Measurements from ENCODE around the gene NDUFS2.

The NDUFS2 gene

DNA sequence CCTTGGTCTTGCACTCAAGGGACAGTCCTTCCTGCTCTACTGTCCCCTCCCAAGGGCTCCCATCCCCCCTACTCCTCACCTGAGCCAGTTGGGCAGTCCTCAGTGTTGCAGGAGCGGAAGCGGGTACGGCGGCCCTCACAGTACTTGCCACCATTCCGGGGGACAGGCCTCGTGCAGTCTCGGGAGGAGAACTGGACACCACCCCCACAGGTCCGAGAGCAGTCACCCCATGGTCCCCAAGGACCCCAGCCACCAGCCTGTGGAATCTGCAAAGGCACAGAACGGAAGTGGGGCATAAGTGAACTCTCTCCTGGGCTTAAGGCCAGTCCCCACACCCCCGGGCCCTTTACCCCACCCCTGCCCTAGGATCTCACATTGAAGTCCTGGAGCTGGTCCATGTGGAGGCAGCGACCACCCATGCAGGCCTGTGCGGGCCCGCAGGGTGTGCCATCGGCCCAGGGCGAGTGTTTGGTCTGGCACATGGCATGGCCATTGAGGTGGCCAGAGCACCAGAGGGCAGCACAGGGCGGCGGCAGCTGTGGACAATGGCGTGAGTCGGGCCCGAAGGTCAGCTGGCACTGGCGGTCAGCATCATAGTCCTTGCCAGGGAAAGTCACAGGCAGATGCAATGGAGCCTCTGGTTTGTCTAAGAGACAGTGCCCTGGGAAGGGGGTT, 8.5 kb upstream of the NDUFS2 start:
- no peak for DNase-seq (ENCODE audit: low read depth in 3 of 3, low spot score in 1 of 3)

DNA sequence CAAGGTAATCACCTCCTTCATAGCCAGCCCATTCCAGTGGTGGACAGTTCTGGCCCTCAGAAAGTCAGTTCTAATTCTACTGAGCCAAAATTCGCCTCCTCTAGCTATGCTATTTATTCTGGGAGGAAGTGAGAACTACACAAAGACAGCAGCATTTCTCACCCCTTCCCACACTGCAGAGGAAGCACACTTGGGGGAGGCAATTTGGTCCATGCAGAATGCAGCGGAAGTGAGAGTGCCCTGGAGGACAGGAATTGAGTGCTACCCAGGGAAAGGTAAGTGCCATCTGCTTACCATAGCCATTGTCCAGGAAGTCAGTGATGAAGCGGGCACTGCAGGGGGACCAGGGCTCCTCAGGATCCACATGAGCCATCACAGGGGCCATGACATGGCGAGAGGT, 7.0 kb upstream of the NDUFS2 start:
- no peak for DNase-seq (ENCODE audit: low read depth in 3 of 3, low spot score in 1 of 3)

DNA sequence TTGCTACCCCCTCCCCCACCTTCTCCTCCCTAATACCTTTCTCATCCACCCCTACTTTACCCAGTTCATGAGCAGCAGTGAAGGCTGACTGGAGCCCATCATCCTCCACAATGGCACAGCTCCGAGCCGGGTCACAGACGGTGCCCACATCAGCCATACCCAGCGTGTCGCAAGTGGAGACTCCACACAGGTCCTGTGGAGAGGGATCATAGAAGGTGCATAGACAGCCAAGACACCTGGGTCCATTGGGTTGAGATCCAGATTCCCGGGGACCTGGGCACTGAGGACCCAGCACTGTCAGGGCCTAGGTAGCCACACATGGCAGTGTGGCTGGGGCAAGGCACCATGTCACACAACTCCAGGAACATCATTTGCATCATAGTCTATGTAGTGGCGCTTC, 6.1 kb upstream of the NDUFS2 start:
- no peak for DNase-seq (ENCODE audit: low read depth in 3 of 3, low spot score in 1 of 3)

- no peak for DNase-seq (ENCODE audit: low read depth in 3 of 3, low spot score in 1 of 3)
Measured at GRCh38 chr1:161196521-161197451, 5.4 kb upstream of the NDUFS2 start.

GRCh38 chr1:161197560-161198193, 4.5 kb upstream of the NDUFS2 start:
- DNase-seq (ENCODE audit: low read depth in 3 of 3, low spot score in 1 of 3) = no peak

GRCh38 chr1:161198194-161198896, 3.8 kb upstream of the NDUFS2 start:
- no peak for DNase-seq (ENCODE audit: low read depth in 3 of 3, low spot score in 1 of 3)

- no peak for DNase-seq (ENCODE audit: low read depth in 3 of 3, low spot score in 1 of 3)
Measured at GRCh38 chr1:161198897-161199431, 3.2 kb upstream of the NDUFS2 start, which contains the start of gene ADAMTS4. Gene ADAMTS4, minus strand, starts transcription at chr1:161199054. Its CDS starts 427 bp downstream, at chr1:161198627.

GRCh38 chr1:161199506-161200139, 2.5 kb upstream of the NDUFS2 start:
- DNase-seq (ENCODE audit: low read depth in 3 of 3, low spot score in 1 of 3) = no peak

GRCh38 chr1:161200421-161200991, 1.7 kb upstream of the NDUFS2 start:
- DNase-seq (ENCODE audit: low read depth in 3 of 3, low spot score in 1 of 3) = no peak

- no peak for DNase-seq (ENCODE audit: low read depth in 3 of 3, low spot score in 1 of 3)
Measured at GRCh38 chr1:161200992-161201835, 953 bp upstream of the NDUFS2 start.

DNA sequence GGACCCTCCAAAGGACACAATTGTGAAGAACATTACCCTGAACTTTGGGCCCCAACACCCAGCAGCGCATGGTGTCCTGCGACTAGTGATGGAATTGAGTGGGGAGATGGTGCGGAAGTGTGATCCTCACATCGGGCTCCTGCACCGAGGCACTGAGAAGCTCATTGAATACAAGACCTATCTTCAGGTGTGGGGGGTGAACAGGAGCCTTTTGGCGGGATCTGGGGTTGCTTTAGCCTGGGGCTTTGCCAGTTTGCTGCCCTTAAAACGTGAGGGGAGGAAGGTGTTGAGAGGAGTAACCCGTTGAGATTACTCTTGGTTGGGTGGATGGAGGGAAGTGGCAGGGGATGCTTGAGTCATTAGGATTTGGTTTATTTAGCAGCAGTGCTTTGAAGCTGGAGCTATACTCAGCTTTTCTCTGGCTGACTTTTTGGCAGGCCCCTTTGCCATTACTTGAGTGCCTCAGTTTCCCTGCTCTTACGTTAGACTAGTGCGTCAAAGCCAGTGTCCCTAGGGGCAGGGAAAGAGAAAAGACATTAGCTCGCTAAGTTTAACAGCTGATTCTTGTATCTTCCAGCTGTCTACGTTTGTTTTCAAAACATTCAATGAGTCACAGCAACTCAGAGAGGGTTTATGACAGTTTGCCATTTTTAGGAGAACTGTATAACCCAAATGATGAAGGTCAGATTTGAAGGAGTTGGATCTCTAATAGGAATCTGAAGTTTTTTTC, 4.4 kb downstream of the NDUFS2 start:
- DNase-seq (ENCODE audit: low read depth in 3 of 3, low spot score in 1 of 3) = no peak

- DNase-seq (ENCODE audit: low read depth in 3 of 3, low spot score in 1 of 3) = no peak
Measured at GRCh38 chr1:161207173-161207572, 5.0 kb downstream of the NDUFS2 start.

- peak in 2 of 3 donors; percentile 24 to 44 for DNase-seq (ENCODE audit: low read depth in 3 of 3, low spot score in 1 of 3)
Measured at GRCh38 chr1:161209790-161210409, 7.7 kb downstream of the NDUFS2 start.

- no peak for DNase-seq (ENCODE audit: low read depth in 3 of 3, low spot score in 1 of 3)
Measured at GRCh38 chr1:161214369-161214768, 12.2 kb downstream of the NDUFS2 start.

GRCh38 chr1:161215076-161215475, 12.9 kb downstream of the NDUFS2 start, which contains the start of gene FCER1G:
Gene FCER1G, plus strand, starts transcription at chr1:161215295. Its CDS starts 27 bp downstream, at chr1:161215322.
- DNase-seq (ENCODE audit: low read depth in 3 of 3, low spot score in 1 of 3) = no peak

DNA sequence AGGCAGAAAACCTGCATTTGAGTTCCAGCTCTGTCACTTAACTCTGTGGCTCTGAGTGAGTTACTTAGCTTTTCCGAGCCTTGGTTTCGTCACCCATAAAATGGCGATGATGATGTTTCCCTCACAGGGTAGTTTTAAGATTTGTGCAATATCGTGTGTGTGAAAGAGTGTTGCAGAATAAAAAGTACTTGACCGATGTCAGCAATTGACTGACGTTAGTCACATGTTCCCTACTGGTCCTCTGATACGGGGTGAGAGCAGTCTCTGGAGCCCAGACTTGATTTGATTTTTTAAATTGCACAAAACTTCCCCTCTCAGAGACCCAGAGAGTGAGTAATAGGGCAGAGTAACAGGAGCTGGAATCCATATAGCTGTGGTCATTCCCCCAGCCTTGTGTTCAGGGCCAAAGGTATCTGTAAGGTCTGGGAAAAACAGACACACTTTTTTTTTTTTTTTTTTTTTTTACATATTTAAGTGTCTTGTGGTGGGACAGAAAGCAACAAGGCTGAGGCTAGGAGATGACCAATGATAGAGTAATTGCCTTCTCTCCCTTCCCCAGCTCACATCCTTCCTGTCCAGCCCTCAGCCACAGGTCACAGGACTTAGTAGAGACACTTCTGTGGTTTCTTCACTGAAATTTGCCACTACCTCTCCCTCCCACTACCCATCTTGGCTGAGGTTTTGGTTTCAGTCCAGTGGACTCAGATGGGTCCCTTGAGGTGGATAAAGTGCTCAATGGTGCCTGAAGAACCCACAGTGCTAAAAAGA, 15.0 kb downstream of the NDUFS2 start:
- DNase-seq (ENCODE audit: low read depth in 3 of 3, low spot score in 1 of 3) = no peak

GRCh38 chr1:161217831-161218230, 15.7 kb downstream of the NDUFS2 start:
- no peak for DNase-seq (ENCODE audit: low read depth in 3 of 3, low spot score in 1 of 3)
